HCT116 (cell line): Measurements from ENCODE around the gene ITPK1. TPM values are rescaled to one million over a fixed set of nuclear protein-coding genes. Genes with fewer than 3 reads are reported as not detected.
A peak's percentile ranks its signal among the peaks of the same experiment; 100 is the strongest.

Source experiments
- ATAC-seq: fragments of 200-7000 bp; cut with Tn5 transposase; 2 replicates; pipeline ENCODE4 v1.9.1; 2020; ENCODE audit warnings: mild to moderate bottlenecking, moderate library complexity
- BruUV-seq: library from RNA; stranded (reverse); fragments of 400-500 nt; replicated peaks from 2 replicates; lab custom pipeline; 2021; lab: Mats Ljungman, UMichigan
- CTCF ChIA-PET: fragments of 300-600 bp; sonication (Branson Sonifier 250); formaldehyde crosslinking; loops from one replicate; lab custom pipeline; 2021; ENCODE audit warnings: antibody characterized with exemption; lab: Charles Lee
- POLR2A ChIA-PET: fragments of 300-600, 350-600 bp; sonication (Branson Sonifier 250); formaldehyde crosslinking; loops from one replicate; lab custom pipeline; 2021; ENCODE audit warnings: antibody characterized with exemption; lab: Charles Lee
- RAD21 ChIA-PET, 2 experiments: fragments of 300-600 bp; sonication (Branson Sonifier 250); formaldehyde crosslinking; loops; one replicate each; lab custom pipeline; 2023; ENCODE audit warnings: low total read pairs in 2 of 2; ENCODE audit not compliant: uncharacterized antibody in 2 of 2, unreplicated experiment in 2 of 2, low non-redundant PET in 1 of 2; lab: Charles Lee
- DNase-seq: peaks from one replicate; pipeline ENCODE4 v3.0.0-alpha.2; 2010; ENCODE audit warnings: low read depth, low spot score
- H2AFZ ChIP-seq: fragments of 200-600 bp; shearing (Covaris generic), sonication (generic); 2 replicates; pipeline ENCODE4 v1.6.1; 2017; ENCODE audit warnings: low read depth, mixed run types, mixed read lengths, antibody characterized with exemption, low read length; ENCODE audit not compliant: poor library complexity, severe bottlenecking
- H3K27ac ChIP-seq: 2 replicates; pipeline ENCODE4 v1.5.1; 2012; ENCODE audit warnings: low read depth, low read length
- H3K27me3 ChIP-seq: fragments of 200-600 bp; sonication (generic); 2 replicates; pipeline ENCODE4 v1.6.1; 2016; ENCODE audit warnings: mixed run types, low read length, mixed read lengths; ENCODE audit not compliant: insufficient read depth
- H3K36me3 ChIP-seq, 2 experiments: fragments of 200-500 bp in 1 of 2; fragments of 200-600 bp in 1 of 2; sonication (Bioruptor generic) in 1 of 2; sonication (generic) in 1 of 2; 2 replicates each; pipeline versions ENCODE4 v1.5.1 to v1.6.1; 2014 to 2016; ENCODE audit warnings: low read length in 2 of 2, inconsistent platforms in 1 of 2, mixed read lengths in 1 of 2, mixed run types in 1 of 2; ENCODE audit not compliant: insufficient read depth in 2 of 2, control insufficient read depth in 1 of 2
- H3K4me1 ChIP-seq, 2 experiments: fragments of 200-600 bp in 1 of 2; sonication (generic) in 1 of 2; 2 replicates each; pipeline versions ENCODE4 v1.5.1 to v1.6.1; 2012 to 2017; ENCODE audit warnings: low read length in 2 of 2, inconsistent platforms in 1 of 2, mild to moderate bottlenecking in 1 of 2, mixed read lengths in 1 of 2, mixed run types in 1 of 2, moderate library complexity in 1 of 2; ENCODE audit not compliant: insufficient read depth in 2 of 2, control insufficient read depth in 1 of 2
- H3K4me2 ChIP-seq: fragments of 200-600 bp; sonication (generic); 2 replicates; pipeline ENCODE4 v1.6.1; 2017; ENCODE audit warnings: mixed run types, low read length, mixed read lengths
- H3K4me3 ChIP-seq, 2 experiments: fragments of 200-600 bp in 1 of 2; sonication (generic) in 1 of 2; replicated peaks in 1 of 2; 2 replicates each; pipeline ENCODE4 v1.5.1; 2011 to 2016; ENCODE audit warnings: low read length in 2 of 2, control low read depth in 1 of 2, low read depth in 1 of 2, mild to moderate bottlenecking in 1 of 2, mixed read lengths in 1 of 2, mixed run types in 1 of 2
- H3K79me2 ChIP-seq: fragments of 200-600 bp; sonication (generic); 2 replicates; pipeline ENCODE4 v1.6.1; 2017; ENCODE audit warnings: mild to moderate bottlenecking, mixed run types, low read length, moderate library complexity, mixed read lengths; ENCODE audit not compliant: insufficient read depth
- H3K9ac ChIP-seq: fragments of 200-600 bp; sonication (generic); 2 replicates; pipeline ENCODE4 v1.6.1; 2016; ENCODE audit warnings: low read length, mixed read lengths
- H3K9me2 ChIP-seq: fragments of 200-600 bp; sonication (generic), shearing (Covaris generic); 2 replicates; pipeline ENCODE4 v1.6.1; 2017; ENCODE audit warnings: mixed run types, mild to moderate bottlenecking, moderate library complexity; ENCODE audit not compliant: insufficient read depth
- H3K9me3 ChIP-seq, 2 experiments: fragments of 200-500 bp in 1 of 2; fragments of 200-600 bp in 1 of 2; sonication (Bioruptor generic) in 1 of 2; sonication (generic) in 1 of 2; 2 replicates each; pipeline ENCODE4 v1.6.1; 2014 to 2017; ENCODE audit warnings: low read length in 2 of 2, mixed read lengths in 2 of 2, inconsistent platforms in 1 of 2, low read depth in 1 of 2, mild to moderate bottlenecking in 1 of 2, mixed run types in 1 of 2, moderate library complexity in 1 of 2; ENCODE audit not compliant: control insufficient read depth in 1 of 2, insufficient read depth in 1 of 2
- H4K20me1 ChIP-seq: fragments of 200-600 bp; sonication (generic), shearing (Covaris generic); 2 replicates; pipeline ENCODE4 v1.6.1; 2017; ENCODE audit warnings: mixed run types, mild to moderate bottlenecking, moderate library complexity; ENCODE audit not compliant: insufficient read depth
- EGR1 ChIP-seq: IDR thresholded peaks from 2 replicates; pipeline ENCODE4 v1.6.1; 2012; ENCODE audit warnings: low read depth
- EZH2 ChIP-seq: fragments of 200-600 bp; sonication (generic); IDR thresholded peaks from 2 replicates; pipeline ENCODE4 v1.6.1; 2017; ENCODE audit warnings: antibody characterized with exemption, mixed run types
- FOSL1 ChIP-seq: IDR thresholded peaks from 2 replicates; pipeline ENCODE4 v1.6.1; 2012; ENCODE audit warnings: low read depth
- JUND ChIP-seq: IDR thresholded peaks from 2 replicates; pipeline ENCODE4 v1.6.1; 2012
- RAD21 ChIP-seq: IDR thresholded peaks from 2 replicates; pipeline ENCODE4 v1.6.1; 2012; ENCODE audit warnings: low read depth, mild to moderate bottlenecking
- SP1 ChIP-seq: IDR thresholded peaks from 2 replicates; pipeline ENCODE4 v1.6.1; 2012; ENCODE audit warnings: low read depth
- SRF ChIP-seq: IDR thresholded peaks from 2 replicates; pipeline ENCODE4 v1.6.1; 2012; ENCODE audit warnings: low read depth
- intact Hi-C: fragments of 100-400 bp; cut with micrococcal nuclease; formaldehyde crosslinking; loops from 2 replicates; pipeline ENCODE4 v1.10.0; 2022
- total RNA-seq: library from RNA; stranded (reverse); gene quantifications from one replicate; pipeline ENCODE4 v1.2.1, GENCODE V29; 2021; ENCODE audit not compliant: unreplicated experiment
- TF ChIP-seq, protein P1 (sequence below): IDR thresholded peaks from 2 replicates; pipeline ENCODE4 v1.6.1; 2012; ENCODE audit warnings: low read depth
- TF ChIP-seq, protein P2 (sequence below): IDR thresholded peaks from 2 replicates; pipeline ENCODE4 v1.6.1; 2012
- TF ChIP-seq, protein P3 (sequence below): IDR thresholded peaks from 2 replicates; pipeline ENCODE4 v1.6.1; 2012
- TF ChIP-seq, protein P4 (sequence below): IDR thresholded peaks from 2 replicates; pipeline ENCODE4 v1.6.1; 2011; ENCODE audit warnings: mild to moderate bottlenecking, low read length, moderate library complexity; ENCODE audit not compliant: insufficient replicate concordance; ENCODE audit errors: extremely low read depth

ITPK1 gene
- total RNA-seq, 1 experiment from 2014 or later = 70.2 TPM

DNA sequence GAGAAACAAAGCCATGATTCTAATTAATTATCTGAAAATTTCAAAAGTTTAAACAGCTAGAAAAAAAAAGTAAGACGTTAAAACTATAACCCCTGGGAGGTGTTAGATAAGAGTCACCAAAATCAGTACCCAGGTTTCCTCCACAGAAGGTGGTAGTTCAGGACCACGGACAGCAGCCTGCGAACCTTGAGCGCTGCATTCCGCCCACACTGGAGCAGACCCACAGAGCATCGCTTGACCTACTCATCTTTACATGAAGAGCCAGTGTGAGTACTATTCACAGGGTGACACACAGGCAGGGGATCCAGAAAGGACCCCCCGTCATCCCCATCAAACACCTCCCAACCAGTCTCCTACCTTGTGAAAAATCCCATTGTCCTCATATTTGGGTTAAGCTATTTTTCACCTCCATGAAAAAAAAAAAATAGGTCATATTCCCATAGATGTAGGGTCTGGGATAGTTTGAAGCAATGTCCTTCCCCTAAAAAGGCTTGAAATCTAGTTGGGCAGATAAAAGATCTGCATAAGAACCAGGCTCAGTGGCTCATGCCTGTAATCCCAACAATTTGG lies 201.6 kb downstream of the ITPK1 start:
- Histone ChIP-seq H4K20me1 (no peaks in the 10 kb centered on the region), H3K9me3 (no peaks in the 10 kb centered on the region), H3K4me1 (no peaks in the 10 kb centered on the region), H3K27me3 (peaks cover 12% of the 10 kb centered on the region; the same call in 1 of the 2 replicates), H3K4me2 (no peak overlapping the region), H3K36me3 (no peaks in the 10 kb centered on the region), H2AFZ (no peak overlapping the region), H3K4me3 (no peak overlapping the region), H3K27ac (no peak overlapping the region), H3K9me2 (no peaks in the 10 kb centered on the region), H3K9ac (no peak overlapping the region), H3K79me2 (no peaks in the 10 kb centered on the region)
- ChIA-PET RAD21 (no interaction called here), POLR2A (no interaction called here), CTCF (no interaction called here)
- intact Hi-C loops = no loop called here
- no peak; the same call in 1 of the 2 replicates for ATAC-seq
- no peak for DNase-seq
- BruUV-seq = no TSS peak
- no peak for TF ChIP-seq SP1
- TF ChIP-seq, protein P1, sequence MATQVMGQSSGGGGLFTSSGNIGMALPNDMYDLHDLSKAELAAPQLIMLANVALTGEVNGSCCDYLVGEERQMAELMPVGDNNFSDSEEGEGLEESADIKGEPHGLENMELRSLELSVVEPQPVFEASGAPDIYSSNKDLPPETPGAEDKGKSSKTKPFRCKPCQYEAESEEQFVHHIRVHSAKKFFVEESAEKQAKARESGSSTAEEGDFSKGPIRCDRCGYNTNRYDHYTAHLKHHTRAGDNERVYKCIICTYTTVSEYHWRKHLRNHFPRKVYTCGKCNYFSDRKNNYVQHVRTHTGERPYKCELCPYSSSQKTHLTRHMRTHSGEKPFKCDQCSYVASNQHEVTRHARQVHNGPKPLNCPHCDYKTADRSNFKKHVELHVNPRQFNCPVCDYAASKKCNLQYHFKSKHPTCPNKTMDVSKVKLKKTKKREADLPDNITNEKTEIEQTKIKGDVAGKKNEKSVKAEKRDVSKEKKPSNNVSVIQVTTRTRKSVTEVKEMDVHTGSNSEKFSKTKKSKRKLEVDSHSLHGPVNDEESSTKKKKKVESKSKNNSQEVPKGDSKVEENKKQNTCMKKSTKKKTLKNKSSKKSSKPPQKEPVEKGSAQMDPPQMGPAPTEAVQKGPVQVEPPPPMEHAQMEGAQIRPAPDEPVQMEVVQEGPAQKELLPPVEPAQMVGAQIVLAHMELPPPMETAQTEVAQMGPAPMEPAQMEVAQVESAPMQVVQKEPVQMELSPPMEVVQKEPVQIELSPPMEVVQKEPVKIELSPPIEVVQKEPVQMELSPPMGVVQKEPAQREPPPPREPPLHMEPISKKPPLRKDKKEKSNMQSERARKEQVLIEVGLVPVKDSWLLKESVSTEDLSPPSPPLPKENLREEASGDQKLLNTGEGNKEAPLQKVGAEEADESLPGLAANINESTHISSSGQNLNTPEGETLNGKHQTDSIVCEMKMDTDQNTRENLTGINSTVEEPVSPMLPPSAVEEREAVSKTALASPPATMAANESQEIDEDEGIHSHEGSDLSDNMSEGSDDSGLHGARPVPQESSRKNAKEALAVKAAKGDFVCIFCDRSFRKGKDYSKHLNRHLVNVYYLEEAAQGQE = peak; percentile 96

DNA sequence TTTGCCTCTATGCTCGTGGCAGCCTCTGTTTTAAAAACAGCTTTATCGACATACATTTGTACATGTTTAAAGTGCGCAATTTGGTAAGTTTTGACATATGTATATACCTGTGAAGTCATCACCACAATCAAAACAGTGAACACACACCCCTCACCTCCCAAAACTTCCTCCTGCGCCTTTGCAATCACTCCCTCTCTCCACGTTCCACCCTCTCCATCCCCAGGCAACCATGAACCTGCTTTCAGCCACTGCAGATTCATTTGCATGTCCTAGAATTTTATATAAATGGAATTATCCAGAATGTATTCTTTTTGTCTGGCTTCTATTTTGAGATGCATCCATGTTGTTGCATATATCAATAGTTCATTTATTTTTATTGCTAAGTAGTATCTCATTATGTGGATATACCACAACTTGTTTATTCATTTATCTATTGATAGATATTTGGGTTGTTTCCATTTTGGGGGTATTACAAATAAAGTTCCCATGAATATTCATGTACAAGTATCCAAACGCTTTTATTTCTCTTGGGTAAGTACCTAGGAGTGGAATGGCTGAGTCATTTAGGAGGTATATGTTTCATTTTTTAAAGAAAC lies 208.3 kb downstream of the ITPK1 start:
- ATAC-seq (no peak), DNase-seq (no peak)
- Histone ChIP-seq H3K36me3 (no peaks in the 10 kb centered on the region), H3K27me3 (peaks cover 7% of the 10 kb centered on the region; the same call in 1 of the 2 replicates), H3K9ac (no peak overlapping the region), H3K79me2 (no peaks in the 10 kb centered on the region), H3K4me2 (no peak overlapping the region), H3K9me2 (no peaks in the 10 kb centered on the region), H3K9me3 (no peaks in the 10 kb centered on the region), H2AFZ (no peak overlapping the region), H3K4me3 (no peak overlapping the region), H3K27ac (no peak overlapping the region), H3K4me1 (peaks cover 4 to 11% of the 10 kb centered on the region in 2 experiments), H4K20me1 (no peaks in the 10 kb centered on the region)
- intact Hi-C loops = no loop called here
- ChIA-PET POLR2A (no interaction called here), RAD21 (no interaction called here), CTCF (no interaction called here)
- no TSS peak for BruUV-seq
- no peak for TF ChIP-seq SP1
- no peak for TF ChIP-seq JUND
- TF ChIP-seq, protein P2, sequence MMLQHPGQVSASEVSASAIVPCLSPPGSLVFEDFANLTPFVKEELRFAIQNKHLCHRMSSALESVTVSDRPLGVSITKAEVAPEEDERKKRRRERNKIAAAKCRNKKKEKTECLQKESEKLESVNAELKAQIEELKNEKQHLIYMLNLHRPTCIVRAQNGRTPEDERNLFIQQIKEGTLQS = no peak
- no peak for TF ChIP-seq RAD21
- no peak for TF ChIP-seq EZH2
- TF ChIP-seq, protein P3, sequence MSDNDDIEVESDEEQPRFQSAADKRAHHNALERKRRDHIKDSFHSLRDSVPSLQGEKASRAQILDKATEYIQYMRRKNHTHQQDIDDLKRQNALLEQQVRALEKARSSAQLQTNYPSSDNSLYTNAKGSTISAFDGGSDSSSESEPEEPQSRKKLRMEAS = no peak
- no peak for TF ChIP-seq FOSL1
- no peak for TF ChIP-seq EGR1
- TF ChIP-seq SRF = no peak
- TF ChIP-seq, protein P4, sequence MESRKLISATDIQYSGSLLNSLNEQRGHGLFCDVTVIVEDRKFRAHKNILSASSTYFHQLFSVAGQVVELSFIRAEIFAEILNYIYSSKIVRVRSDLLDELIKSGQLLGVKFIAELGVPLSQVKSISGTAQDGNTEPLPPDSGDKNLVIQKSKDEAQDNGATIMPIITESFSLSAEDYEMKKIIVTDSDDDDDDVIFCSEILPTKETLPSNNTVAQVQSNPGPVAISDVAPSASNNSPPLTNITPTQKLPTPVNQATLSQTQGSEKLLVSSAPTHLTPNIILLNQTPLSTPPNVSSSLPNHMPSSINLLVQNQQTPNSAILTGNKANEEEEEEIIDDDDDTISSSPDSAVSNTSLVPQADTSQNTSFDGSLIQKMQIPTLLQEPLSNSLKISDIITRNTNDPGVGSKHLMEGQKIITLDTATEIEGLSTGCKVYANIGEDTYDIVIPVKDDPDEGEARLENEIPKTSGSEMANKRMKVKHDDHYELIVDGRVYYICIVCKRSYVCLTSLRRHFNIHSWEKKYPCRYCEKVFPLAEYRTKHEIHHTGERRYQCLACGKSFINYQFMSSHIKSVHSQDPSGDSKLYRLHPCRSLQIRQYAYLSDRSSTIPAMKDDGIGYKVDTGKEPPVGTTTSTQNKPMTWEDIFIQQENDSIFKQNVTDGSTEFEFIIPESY = no peak
